ENCODE results near the gene CDAN1.

- no peak for TF ChIP-seq CTCF (IDR thresholded peaks at IDR 0.05; ENCODE audit: control extremely low read depth in 1 of 3, insufficient read depth in 1 of 3, low read depth in 1 of 3, low read length in 3 of 3)
- TF ChIP-seq POU5F1 (IDR thresholded peaks at IDR 0.05; ENCODE audit: low read depth, low read length) = no peak
- no peak for TF ChIP-seq TAF1 (IDR thresholded peaks at IDR 0.05; ENCODE audit: low read depth, low read length)
- TF ChIP-seq EP300 (IDR thresholded peaks at IDR 0.05; ENCODE audit: borderline replicate concordance in 1 of 2, low read depth in 2 of 2, low read length in 2 of 2) = no peak
- no peak for TF ChIP-seq RNF2 (IDR thresholded peaks at IDR 0.05; ENCODE audit: borderline replicate concordance, low read depth, low read length, missing control alignments, poor library complexity, severe bottlenecking)
- no peak for TF ChIP-seq BRCA1 (IDR thresholded peaks at IDR 0.05; ENCODE audit: low read depth, low read length)
- TF ChIP-seq SRF (IDR thresholded peaks at IDR 0.05; ENCODE audit: low read depth, low read length) = no peak
- no peak for TF ChIP-seq POLR2AphosphoS5 (IDR thresholded peaks at IDR 0.05; ENCODE audit: low read depth, low read length)
Measured at GRCh38 chr15:42693942-42694341, 43.0 kb downstream of the CDAN1 start.
